HEK293 (cell line): ENCODE measurements around the gene UFD1.

Experiments
- CTCF ChIA-PET: fragments of 350-600 bp; formaldehyde crosslinking; extraction: SDS; loops from one replicate; lab custom pipeline; 2021; ENCODE audit warnings: antibody characterized with exemption; lab: Yijun Ruan, JAX
- POLR2A ChIA-PET: fragments of 300-600 bp; formaldehyde crosslinking; extraction: SDS; loops from one replicate; lab custom pipeline; 2020; ENCODE audit warnings: antibody characterized with exemption, inconsistent platforms; lab: Yijun Ruan, JAX
- H3K27ac ChIP-seq: fragments of 200-500 bp; sonication (Bioruptor generic); 2 replicates; pipeline ENCODE4 v1.5.1; 2014; ENCODE audit warnings: low read depth, low read length, control low read depth, inconsistent platforms; ENCODE audit errors: extremely low read depth
- H3K36me3 ChIP-seq, 2 experiments: fragments of 200-500 bp in 1 of 2; sonication (Bioruptor generic) in 1 of 2; 1 replicate in 1 of 2; 2 replicates in 1 of 2; pipeline ENCODE4 v1.5.1; 2014 to 2017; ENCODE audit warnings: inconsistent platforms in 2 of 2, low read length in 2 of 2; ENCODE audit not compliant: control insufficient read depth in 2 of 2, insufficient read depth in 1 of 2
- H3K4me1 ChIP-seq: fragments of 200-500 bp; sonication (Bioruptor generic); 2 replicates; pipeline ENCODE4 v1.5.1; 2014; ENCODE audit warnings: mild to moderate bottlenecking, low read length, inconsistent platforms; ENCODE audit not compliant: control insufficient read depth, insufficient read depth
- H3K4me3 ChIP-seq: 2 replicates; pipeline ENCODE4 v1.5.1; 2011; ENCODE audit warnings: low read depth, mild to moderate bottlenecking, control low read depth, low read length, moderate library complexity
- H3K9me3 ChIP-seq: fragments of 200-500 bp; sonication (Bioruptor generic); 2 replicates; pipeline ENCODE4 v1.5.1; 2014; ENCODE audit warnings: low read depth, low read length, inconsistent platforms; ENCODE audit not compliant: control insufficient read depth, insufficient read depth
- GLIS2 ChIP-seq: fragments of 450-650 bp; formaldehyde crosslinking; IDR thresholded peaks from 2 replicates; pipeline ENCODE4 v1.5.1; 2016; ENCODE audit warnings: missing biosample characterization, missing genetic modification characterization
- PRDM2 ChIP-seq: fragments of 450-650 bp; formaldehyde crosslinking; IDR thresholded peaks from 2 replicates; pipeline ENCODE4 v1.5.1; 2016; ENCODE audit warnings: missing biosample characterization, missing genetic modification characterization, borderline replicate concordance
- ZNF155 ChIP-seq: fragments of 450-650 bp; formaldehyde crosslinking; IDR thresholded peaks from 2 replicates; pipeline ENCODE4 v1.5.1; 2016; ENCODE audit warnings: missing biosample characterization, missing genetic modification characterization
- ZNF174 ChIP-seq: fragments of 450-650 bp; formaldehyde crosslinking; IDR thresholded peaks from 2 replicates; pipeline ENCODE4 v1.5.0; 2017; ENCODE audit warnings: missing biosample characterization, mild to moderate bottlenecking, missing genetic modification characterization
- ZNF175 ChIP-seq: fragments of 450-650 bp; formaldehyde crosslinking; IDR thresholded peaks from 2 replicates; pipeline ENCODE4 v1.5.1; 2016; ENCODE audit warnings: missing biosample characterization, missing genetic modification characterization
- ZNF2 ChIP-seq: fragments of 450-650 bp; formaldehyde crosslinking; IDR thresholded peaks from 2 replicates; pipeline ENCODE4 v1.5.1; 2016; ENCODE audit warnings: missing biosample characterization, missing genetic modification characterization
- ZNF274 ChIP-seq, 2 experiments: fragments of 200-500 bp in 1 of 2; fragments of 450-650 bp in 1 of 2; sonication (Bioruptor generic) in 1 of 2; formaldehyde crosslinking in 1 of 2; IDR thresholded peaks; 2 replicates each; pipeline versions ENCODE4 v1.5.1 to v1.6.1; 2014 to 2016; ENCODE audit warnings: borderline replicate concordance in 1 of 2, inconsistent platforms in 1 of 2, low read length in 1 of 2, missing biosample characterization in 1 of 2, missing genetic modification characterization in 1 of 2
- ZNF324 ChIP-seq: fragments of 450-650 bp; formaldehyde crosslinking; IDR thresholded peaks from 2 replicates; pipeline ENCODE4 v1.5.1; 2016; ENCODE audit warnings: missing biosample characterization, missing genetic modification characterization
- ZNF660 ChIP-seq: fragments of 450-650 bp; IDR thresholded peaks from 2 replicates; pipeline ENCODE4 v1.5.1; 2018; ENCODE audit warnings: missing biosample characterization, mild to moderate bottlenecking, missing genetic modification characterization
- ZNF670 ChIP-seq: fragments of 450-650 bp; formaldehyde crosslinking; IDR thresholded peaks from 2 replicates; pipeline ENCODE4 v1.5.1; 2016; ENCODE audit warnings: missing biosample characterization, missing genetic modification characterization, low read depth
- ZSCAN16 ChIP-seq: fragments of 450-650 bp; formaldehyde crosslinking; IDR thresholded peaks from 2 replicates; pipeline ENCODE4 v1.5.1; 2016; ENCODE audit warnings: missing biosample characterization, missing genetic modification characterization
- TF ChIP-seq, protein P1 (sequence below): fragments of 450-650 bp; formaldehyde crosslinking; conservative IDR thresholded peaks from 2 replicates; pipeline ENCODE4 v1.5.1; 2016; ENCODE audit warnings: low read depth, missing biosample characterization, missing genetic modification characterization

Gene UFD1

DNA sequence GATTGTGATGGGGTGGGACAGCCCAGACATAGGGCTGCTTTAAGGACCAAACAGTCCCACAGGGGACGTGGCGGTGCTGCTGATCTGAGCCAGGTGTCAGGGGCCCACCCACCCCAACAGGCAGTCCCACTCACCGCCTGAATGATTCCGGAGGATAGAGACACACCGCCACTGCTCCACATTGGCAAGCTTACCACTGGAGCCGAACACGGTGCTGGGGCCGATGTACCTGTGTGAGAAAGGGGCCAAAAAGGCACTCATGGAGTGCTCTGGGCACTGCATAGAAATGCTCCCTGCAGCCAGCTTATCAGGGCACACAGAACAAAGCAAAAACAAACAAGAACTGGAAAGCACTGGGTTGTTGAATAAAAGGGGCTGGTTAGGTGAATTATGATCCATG lies 73.3 kb downstream of the UFD1 start:
- TF ChIP-seq, protein P1, sequence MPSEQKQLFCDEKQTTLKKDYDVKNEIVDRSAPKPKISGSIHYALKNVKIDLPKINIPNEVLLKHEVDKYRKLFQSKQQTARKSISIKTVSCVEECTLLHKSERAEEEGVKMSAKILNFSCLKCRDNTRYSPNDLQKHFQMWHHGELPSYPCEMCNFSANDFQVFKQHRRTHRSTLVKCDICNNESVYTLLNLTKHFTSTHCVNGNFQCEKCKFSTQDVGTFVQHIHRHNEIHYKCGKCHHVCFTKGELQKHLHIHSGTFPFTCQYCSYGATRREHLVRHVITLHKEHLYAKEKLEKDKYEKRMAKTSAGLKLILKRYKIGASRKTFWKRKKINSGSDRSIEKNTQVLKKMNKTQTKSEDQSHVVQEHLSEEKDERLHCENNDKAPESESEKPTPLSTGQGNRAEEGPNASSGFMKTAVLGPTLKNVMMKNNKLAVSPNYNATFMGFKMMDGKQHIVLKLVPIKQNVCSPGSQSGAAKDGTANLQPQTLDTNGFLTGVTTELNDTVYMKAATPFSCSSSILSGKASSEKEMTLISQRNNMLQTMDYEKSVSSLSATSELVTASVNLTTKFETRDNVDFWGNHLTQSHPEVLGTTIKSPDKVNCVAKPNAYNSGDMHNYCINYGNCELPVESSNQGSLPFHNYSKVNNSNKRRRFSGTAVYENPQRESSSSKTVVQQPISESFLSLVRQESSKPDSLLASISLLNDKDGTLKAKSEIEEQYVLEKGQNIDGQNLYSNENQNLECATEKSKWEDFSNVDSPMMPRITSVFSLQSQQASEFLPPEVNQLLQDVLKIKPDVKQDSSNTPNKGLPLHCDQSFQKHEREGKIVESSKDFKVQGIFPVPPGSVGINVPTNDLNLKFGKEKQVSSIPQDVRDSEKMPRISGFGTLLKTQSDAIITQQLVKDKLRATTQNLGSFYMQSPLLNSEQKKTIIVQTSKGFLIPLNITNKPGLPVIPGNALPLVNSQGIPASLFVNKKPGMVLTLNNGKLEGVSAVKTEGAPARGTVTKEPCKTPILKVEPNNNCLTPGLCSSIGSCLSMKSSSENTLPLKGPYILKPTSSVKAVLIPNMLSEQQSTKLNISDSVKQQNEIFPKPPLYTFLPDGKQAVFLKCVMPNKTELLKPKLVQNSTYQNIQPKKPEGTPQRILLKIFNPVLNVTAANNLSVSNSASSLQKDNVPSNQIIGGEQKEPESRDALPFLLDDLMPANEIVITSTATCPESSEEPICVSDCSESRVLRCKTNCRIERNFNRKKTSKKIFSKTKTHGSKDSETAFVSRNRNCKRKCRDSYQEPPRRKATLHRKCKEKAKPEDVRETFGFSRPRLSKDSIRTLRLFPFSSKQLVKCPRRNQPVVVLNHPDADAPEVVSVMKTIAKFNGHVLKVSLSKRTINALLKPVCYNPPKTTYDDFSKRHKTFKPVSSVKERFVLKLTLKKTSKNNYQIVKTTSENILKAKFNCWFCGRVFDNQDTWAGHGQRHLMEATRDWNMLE (tag by site-specific recombination), result no peak
- TF ChIP-seq ZNF670 (tag by site-specific recombination) (no peak), ZNF274 (IDR thresholded peaks at IDR 0.05; ENCODE audit: low read length) (no peak), ZNF274 (tag by site-specific recombination; IDR thresholded peaks at IDR 0.05; ENCODE audit: borderline replicate concordance) (no peak), ZNF174 (tag by site-specific recombination) (no peak), ZNF2 (tag by site-specific recombination) (no peak)
- Histone ChIP-seq H3K36me3 (peaks cover 3 to 84% of the 10 kb centered on the region in 2 experiments; a peak in 2 of 3 replicates), H3K9me3 (no peaks in the 10 kb centered on the region), H3K4me1 (peaks cover 12% of the 10 kb centered on the region), H3K4me3 (no peak overlapping the region), H3K27ac (no peak overlapping the region)
- CTCF ChIA-PET, result interaction anchor here (0.8 kb wide), 1 partner anchor 47 kb away, joined by 3 read pairs; no protein-coding TSS in a partner anchor
- POLR2A ChIA-PET, result no interaction called here

DNA sequence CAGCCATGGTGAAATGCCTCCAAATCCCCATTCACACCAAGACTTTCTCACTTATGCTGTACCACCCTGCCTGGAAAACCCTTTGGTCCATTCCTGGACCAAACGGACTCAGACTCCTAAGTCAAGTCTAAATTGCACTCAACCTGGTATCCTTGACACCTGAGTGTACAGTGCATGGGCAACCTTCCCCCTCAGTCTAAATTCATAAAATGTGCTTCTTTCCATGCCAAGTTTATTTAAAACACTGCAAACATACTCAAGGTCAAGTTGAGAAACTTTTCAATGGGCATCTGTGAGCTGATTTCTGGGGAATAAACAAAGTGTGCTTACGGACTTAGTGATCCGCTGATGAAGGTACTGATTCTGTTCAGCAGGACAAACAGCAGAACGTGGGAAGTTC lies 73.9 kb downstream of the UFD1 start:
- H3K9me3 ChIP-seq, result no peaks in the 10 kb centered on the region
- no peak for TF ChIP-seq ZNF155 (tag by site-specific recombination)
- H3K4me1 ChIP-seq, result peaks cover 12% of the 10 kb centered on the region
- no peak overlapping the region for H3K27ac ChIP-seq
- no peak overlapping the region for H3K4me3 ChIP-seq
- peaks cover 3 to 85% of the 10 kb centered on the region in 2 experiments; a peak in 2 of 3 replicates for H3K36me3 ChIP-seq
- POLR2A ChIA-PET, result no interaction called here
- CTCF ChIA-PET, result interaction anchor here (0.9 to 1.1 kb wide), 2 partner anchors 8 to 9 kb away, joined by 3 to 4 read pairs; no protein-coding TSS in a partner anchor

- Histone ChIP-seq H3K36me3 (peaks cover 3 to 84% of the 10 kb centered on the region in 2 experiments; a peak in 2 of 3 replicates), H3K27ac (no peak overlapping the region), H3K4me3 (no peak overlapping the region), H3K9me3 (no peaks in the 10 kb centered on the region), H3K4me1 (peaks cover 12% of the 10 kb centered on the region)
- CTCF ChIA-PET, result interaction anchor here (0.6 to 1.1 kb wide), 4 partner anchors 8 to 225 kb away, joined by 3 to 4 read pairs (median 3); no protein-coding TSS in a partner anchor
- POLR2A ChIA-PET, result no interaction called here
- TF ChIP-seq ZNF660 (tag by site-specific recombination) (no peak), PRDM2 (tag by site-specific recombination) (no peak), ZSCAN16 (tag by site-specific recombination) (no peak), GLIS2 (tag by site-specific recombination) (no peak), ZNF175 (tag by site-specific recombination) (no peak), ZNF324 (tag by site-specific recombination) (no peak)
- TF ChIP-seq, protein P1 (tag by site-specific recombination), result no peak
Observed at GRCh38 chr22:19404676-19405075, 74.3 kb downstream of the UFD1 start.
